ENCODE measurements around the gene ACTR5. TPM values are rescaled to one million over a fixed set of nuclear protein-coding genes. Genes with fewer than 3 reads are reported as not detected.
A peak's percentile ranks its signal among the peaks of the same experiment; 100 is the strongest.

The ACTR5 gene
- total RNA-seq, 1 experiment from 2014 or later, result 22.0 TPM

- intact Hi-C loops (cut with micrococcal nuclease), result loop anchor here (1.0 kb wide), 1 partner anchor 130 kb away; no protein-coding TSS in a partner anchor
- BruUV-seq (replicated peaks), result no TSS peak
- H2AFZ ChIP-seq (ENCODE audit: low read depth, low read length, poor library complexity, severe bottlenecking), result no peak overlapping the region
- TF ChIP-seq RAD21 (IDR thresholded peaks at IDR 0.05; ENCODE audit: low read depth) (peak; percentile 25; the same call in 1 of the 2 replicates), SP1 (IDR thresholded peaks at IDR 0.05; ENCODE audit: low read depth) (peak; percentile 75; the same call in 1 of the 2 replicates), ELF1 (IDR thresholded peaks at IDR 0.05; ENCODE audit: borderline replicate concordance, low read depth) (no peak), EZH2phosphoT487 (IDR thresholded peaks at IDR 0.05; ENCODE audit: borderline replicate concordance) (no peak), ZNF274 (IDR thresholded peaks at IDR 0.05; ENCODE audit: low read depth, low read length) (no peak), EGR1 (IDR thresholded peaks at IDR 0.05; ENCODE audit: low read depth) (peak; percentile 65; the same call in 1 of the 2 replicates), CBX3 (IDR thresholded peaks at IDR 0.05; ENCODE audit: low read depth) (peak; percentile 87), ZBTB33 (IDR thresholded peaks at IDR 0.05; ENCODE audit: extremely low read depth, insufficient replicate concordance, low read length) (no peak), SRF (IDR thresholded peaks at IDR 0.05; ENCODE audit: low read depth) (no peak), JUND (IDR thresholded peaks at IDR 0.05) (peak; percentile 85), YY1 (IDR thresholded peaks at IDR 0.05; ENCODE audit: extremely low read depth, insufficient replicate concordance, low read depth, low read length) (peak; percentile 50), FOSL1 (IDR thresholded peaks at IDR 0.05; ENCODE audit: low read depth) (peak; percentile 88), EZH2 (IDR thresholded peaks at IDR 0.05) (no peak), POLR2A (IDR thresholded peaks at IDR 0.05; ENCODE audit: borderline replicate concordance, extremely low read depth, insufficient read depth, insufficient read length) (no peak), CEBPB (IDR thresholded peaks at IDR 0.05; ENCODE audit: low read depth) (peak; percentile 63; the same call in 1 of the 2 replicates), SIN3A (IDR thresholded peaks at IDR 0.05; ENCODE audit: low read depth) (peak; percentile 68), TCF7L2 (IDR thresholded peaks at IDR 0.05; ENCODE audit: borderline replicate concordance, extremely low read depth, insufficient read depth, insufficient read length) (peak; percentile 93), REST (IDR thresholded peaks at IDR 0.05; ENCODE audit: low read depth) (no peak)
- TF ChIP-seq, protein P1, sequence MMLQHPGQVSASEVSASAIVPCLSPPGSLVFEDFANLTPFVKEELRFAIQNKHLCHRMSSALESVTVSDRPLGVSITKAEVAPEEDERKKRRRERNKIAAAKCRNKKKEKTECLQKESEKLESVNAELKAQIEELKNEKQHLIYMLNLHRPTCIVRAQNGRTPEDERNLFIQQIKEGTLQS (IDR thresholded peaks at IDR 0.05), result no peak
- TF ChIP-seq, protein P2, sequence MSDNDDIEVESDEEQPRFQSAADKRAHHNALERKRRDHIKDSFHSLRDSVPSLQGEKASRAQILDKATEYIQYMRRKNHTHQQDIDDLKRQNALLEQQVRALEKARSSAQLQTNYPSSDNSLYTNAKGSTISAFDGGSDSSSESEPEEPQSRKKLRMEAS (IDR thresholded peaks at IDR 0.05), result peak; percentile 84
These were observed 16.5 kb downstream of the ACTR5 start for GRCh38 chr20:38764567-38765318.

More at GRCh38 chr20:38764567-38765318, 16.5 kb downstream of the ACTR5 start:
- Histone ChIP-seq H3K9ac (ENCODE audit: low read length) (peak overlapping the region; percentile 49), H3K36me3 (ENCODE audit: control insufficient read depth in 1 of 2, insufficient read depth in 2 of 2, low read length in 2 of 2) (peaks cover 29 to 42% of the 10 kb centered on the region in 2 experiments), H3K79me2 (ENCODE audit: insufficient read depth, low read length) (no peaks in the 10 kb centered on the region), H3K27ac (ENCODE audit: low read depth, low read length) (peak overlapping the region; percentile 86), H3K9me2 (ENCODE audit: insufficient read depth) (no peaks in the 10 kb centered on the region), H3K27me3 (ENCODE audit: insufficient read depth, low read length) (no peaks in the 10 kb centered on the region), H3K9me3 (ENCODE audit: control insufficient read depth in 1 of 2, insufficient read depth in 1 of 2, low read depth in 1 of 2, low read length in 2 of 2) (no peaks in the 10 kb centered on the region), H3K4me1 (ENCODE audit: control insufficient read depth in 1 of 2, insufficient read depth in 2 of 2, low read length in 2 of 2) (peaks cover 40 to 58% of the 10 kb centered on the region in 2 experiments), H4K20me1 (ENCODE audit: insufficient read depth) (no peaks in the 10 kb centered on the region), H3K4me3 (replicated peaks in 1 of 2; ENCODE audit: low read depth in 1 of 2, low read length in 2 of 2) (peak overlapping the region in 1 of 2 experiments; percentile 38; a peak in 2 of 4 replicates), H3K4me2 (ENCODE audit: low read length) (peak overlapping the region; percentile 78)
- DNase-seq (ENCODE audit: low read depth, low spot score) (peak; percentile 87), ATAC-seq (peak; percentile 98)
- RAD21 ChIA-PET (ENCODE audit: low non-redundant PET in 1 of 2, low total read pairs in 2 of 2, uncharacterized antibody in 2 of 2, unreplicated experiment in 2 of 2), result interaction anchor here (1.1 to 1.8 kb wide), 3 partner anchors 14 to 15 kb away, joined by 3 to 7 read pairs (median 3); no protein-coding TSS in a partner anchor
- POLR2A ChIA-PET, result interaction anchor here (1.7 to 1.9 kb wide), 2 partner anchors 12 to 14 kb away, joined by 3 to 14 read pairs; no protein-coding TSS in a partner anchor
- CTCF ChIA-PET, result interaction anchor here (1.0 to 1.5 kb wide), 3 partner anchors 23 to 118 kb away, joined by 3 to 8 read pairs (median 5); no protein-coding TSS in a partner anchor

Measured in HCT116 (cell line).